SIG-M5 treated with dmso at 0.1 percent for 504 hours (cell line): ENCODE results near the gene SECTM1.

Experiments
- DNase-seq: peaks from one replicate; lab custom pipeline; 2025; ENCODE audit not compliant: unreplicated experiment; lab: John Stamatoyannopoulos, UW

Gene SECTM1

GRCh38 chr17:82283208-82283749 lies 50.3 kb downstream of the SECTM1 start:
- peak; percentile 51 for DNase-seq

DNA sequence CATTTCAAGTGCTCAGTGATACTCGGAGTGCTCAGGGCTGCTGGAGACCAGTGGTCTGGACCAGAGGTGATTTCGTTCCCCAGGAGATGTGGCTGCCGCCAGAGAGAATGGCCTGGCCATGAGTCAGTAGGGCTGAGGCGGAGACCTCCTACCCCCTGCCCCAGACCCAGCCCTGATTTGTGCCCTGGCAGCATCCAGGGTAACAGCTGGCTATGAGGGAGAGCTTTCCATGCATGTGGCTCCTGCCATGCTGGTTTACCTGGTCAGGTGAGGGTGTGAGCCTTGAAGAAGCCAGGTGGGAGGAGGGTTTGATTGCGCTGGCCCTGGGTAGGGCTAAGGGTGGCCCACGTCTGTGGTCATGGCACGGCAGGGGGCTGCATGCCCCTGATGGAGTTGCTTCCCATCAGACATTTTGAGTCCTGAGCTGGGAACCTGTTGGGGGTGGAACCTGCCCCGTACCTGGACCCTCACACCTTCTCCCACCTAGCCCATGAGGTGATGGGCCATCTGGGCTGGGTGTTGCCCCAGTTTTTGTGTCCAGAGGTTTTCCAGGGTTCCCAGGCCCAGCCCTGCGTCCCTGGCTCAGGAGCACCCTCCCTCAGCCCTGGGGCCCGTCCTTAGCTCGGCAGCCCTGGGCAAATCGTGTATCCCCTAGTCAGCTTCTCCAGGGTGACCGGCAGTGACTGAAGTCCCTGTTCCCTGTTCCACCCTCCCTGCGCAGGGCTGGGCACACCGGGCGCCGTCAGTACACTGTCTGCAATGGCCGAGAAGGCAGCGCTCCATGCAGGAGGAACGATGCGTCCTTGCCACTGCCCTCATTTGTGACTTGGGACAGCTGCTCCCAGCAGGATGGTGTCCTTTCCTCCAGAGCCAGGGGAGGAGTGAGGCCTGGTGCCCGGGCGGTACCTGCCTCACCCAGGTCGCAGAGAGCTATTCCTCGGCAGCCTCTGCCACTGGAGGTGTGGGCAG lies 51.0 kb downstream of the SECTM1 start:
- DNase-seq, result no peak

- DNase-seq, result no peak
Observed at GRCh38 chr17:82281502-82282238, 51.9 kb downstream of the SECTM1 start.

DNA sequence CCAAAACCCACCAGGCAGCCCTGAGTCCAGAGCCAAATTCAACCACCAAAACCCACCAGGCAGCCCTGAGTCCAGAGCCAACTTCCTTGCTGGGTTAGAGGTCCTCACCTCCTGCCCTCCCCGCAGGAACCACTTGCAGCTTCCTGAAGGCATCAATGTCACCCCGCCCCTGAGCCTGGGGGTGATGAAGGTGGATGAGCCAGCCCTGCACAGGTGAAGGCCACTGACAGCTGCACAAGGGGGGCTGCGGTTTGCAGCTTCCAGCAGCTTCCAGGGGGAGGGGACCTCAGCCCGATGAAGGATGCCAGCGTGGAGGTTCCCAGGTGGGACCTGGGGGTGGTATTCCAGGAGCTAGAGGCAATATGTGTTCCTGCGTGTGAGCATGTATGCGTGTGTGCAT lies 52.5 kb downstream of the SECTM1 start:
- no peak for DNase-seq

DNA sequence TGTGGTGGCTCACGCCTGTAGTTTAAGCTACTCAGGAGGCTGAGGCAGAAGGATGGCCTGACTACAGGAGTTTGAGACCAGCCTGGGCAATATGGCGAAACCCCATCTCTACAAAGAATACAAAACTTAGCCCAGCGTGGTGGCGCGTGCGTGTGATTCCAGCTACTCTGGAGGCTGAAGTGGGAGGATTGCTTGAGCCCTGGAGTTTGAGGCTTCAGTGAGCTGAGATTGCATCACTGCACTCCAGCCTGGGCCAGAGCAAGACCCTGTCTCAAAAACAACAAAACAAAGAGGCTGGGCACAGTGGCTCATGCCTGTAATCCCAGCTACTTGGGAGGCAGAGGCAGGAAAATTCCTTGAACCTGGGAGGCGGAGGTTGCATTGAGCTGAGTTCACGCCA lies 53.0 kb downstream of the SECTM1 start:
- DNase-seq, result no peak

- DNase-seq, result peak; percentile 75
Observed at GRCh38 chr17:82278786-82279391, 54.7 kb downstream of the SECTM1 start.

DNA sequence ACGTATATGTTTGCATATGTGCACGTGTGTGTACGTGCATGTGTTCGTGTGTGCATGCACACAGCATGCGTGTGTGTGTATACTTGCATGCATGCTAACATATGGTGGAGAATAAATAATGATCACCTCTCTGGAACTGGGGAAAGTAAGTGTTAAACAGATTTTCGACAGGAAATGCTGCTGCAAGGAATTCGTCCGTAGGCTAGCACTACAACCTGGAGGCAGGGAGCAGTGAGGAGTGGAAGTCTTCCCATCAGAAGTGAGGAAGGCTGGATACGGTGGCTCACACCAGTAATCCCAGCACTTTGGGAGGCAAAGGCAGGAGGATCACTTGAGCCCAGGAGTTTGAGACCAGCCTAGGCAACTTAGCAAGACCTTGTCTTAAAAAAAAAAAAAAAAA lies 55.3 kb downstream of the SECTM1 start:
- DNase-seq, result no peak

DNA sequence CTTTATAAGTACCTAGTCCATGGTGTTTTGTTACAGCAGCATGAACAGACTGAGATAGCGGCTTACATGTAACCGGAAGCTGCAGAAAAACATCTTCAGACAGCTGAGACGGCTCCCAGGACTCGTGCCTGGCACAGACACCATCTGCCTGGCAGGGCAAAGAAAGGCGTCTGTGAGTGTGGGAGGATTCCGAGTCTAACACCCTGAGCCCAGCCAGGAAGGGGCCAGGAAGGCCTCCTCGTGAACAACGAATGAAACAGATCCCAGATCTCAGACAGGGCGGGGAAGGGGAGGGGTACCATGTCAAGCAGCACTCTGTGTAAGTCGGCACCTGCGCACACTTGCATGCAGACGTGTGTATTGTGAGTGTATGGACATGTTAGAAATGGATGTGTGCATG lies 55.7 kb downstream of the SECTM1 start:
- no peak for DNase-seq

DNA sequence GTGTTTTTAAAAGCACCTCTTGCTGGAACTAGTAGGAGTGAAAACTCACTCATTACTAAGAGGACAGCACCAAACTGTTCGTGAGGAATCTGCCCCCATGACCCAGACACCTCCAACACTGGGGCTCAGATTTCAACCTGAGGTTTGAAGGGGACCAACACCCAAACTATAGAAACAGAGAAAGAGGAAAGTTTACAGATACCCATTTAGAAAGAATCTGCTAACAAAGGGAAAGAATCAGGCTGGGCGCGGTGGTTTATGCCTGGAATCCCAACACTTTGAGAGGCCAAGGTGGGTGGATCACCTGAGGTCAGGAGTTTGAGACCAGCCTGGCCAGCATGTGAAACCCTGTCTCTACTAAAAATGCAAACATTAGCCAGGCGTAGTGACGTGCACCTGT lies 56.6 kb downstream of the SECTM1 start:
- DNase-seq, result no peak

GRCh38 chr17:82275326-82275725 lies 58.2 kb downstream of the SECTM1 start:
- no peak for DNase-seq

DNA sequence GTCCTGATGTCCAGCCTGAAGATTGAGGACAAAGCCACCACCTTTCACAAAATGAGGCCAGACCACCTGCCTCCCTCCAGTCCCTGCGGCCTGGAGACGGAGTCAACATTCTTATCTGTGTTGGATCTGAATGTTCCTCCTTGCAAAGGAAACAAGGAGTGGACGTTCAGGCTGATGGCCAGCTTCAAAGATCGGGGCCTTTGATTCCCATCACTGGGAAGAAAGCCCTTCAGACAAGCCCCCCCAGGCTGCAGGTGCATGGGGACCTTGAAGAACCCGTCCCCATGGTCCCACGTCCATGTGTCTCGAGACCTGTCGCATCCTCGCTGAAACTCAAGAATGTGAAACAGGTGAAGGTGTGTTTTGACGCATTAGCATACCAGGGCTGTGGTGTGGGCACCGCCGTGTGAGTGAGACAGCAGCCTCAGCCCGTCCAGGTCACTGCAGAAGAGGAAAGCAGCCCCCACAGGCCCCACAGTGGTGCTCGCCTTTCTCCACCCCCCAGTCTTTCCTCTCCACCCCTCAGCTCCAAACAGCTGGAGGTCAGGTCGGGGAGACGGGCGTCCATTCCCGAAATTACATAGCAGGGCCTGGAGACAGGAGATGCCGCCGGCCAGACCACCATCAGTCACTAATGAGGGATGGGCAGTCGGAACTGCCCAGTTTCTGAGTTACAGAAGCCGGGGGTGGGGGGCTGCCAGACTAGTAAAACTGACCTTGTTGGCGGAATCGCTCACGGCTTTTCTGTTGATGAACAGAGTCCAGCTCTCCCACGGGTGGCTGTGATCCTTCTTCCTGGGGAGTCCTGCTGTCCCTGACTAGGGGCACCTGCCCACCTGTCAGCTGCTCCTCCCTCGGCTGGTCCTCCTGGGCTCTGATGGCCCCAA lies 59.2 kb downstream of the SECTM1 start:
- DNase-seq, result no peak

DNA sequence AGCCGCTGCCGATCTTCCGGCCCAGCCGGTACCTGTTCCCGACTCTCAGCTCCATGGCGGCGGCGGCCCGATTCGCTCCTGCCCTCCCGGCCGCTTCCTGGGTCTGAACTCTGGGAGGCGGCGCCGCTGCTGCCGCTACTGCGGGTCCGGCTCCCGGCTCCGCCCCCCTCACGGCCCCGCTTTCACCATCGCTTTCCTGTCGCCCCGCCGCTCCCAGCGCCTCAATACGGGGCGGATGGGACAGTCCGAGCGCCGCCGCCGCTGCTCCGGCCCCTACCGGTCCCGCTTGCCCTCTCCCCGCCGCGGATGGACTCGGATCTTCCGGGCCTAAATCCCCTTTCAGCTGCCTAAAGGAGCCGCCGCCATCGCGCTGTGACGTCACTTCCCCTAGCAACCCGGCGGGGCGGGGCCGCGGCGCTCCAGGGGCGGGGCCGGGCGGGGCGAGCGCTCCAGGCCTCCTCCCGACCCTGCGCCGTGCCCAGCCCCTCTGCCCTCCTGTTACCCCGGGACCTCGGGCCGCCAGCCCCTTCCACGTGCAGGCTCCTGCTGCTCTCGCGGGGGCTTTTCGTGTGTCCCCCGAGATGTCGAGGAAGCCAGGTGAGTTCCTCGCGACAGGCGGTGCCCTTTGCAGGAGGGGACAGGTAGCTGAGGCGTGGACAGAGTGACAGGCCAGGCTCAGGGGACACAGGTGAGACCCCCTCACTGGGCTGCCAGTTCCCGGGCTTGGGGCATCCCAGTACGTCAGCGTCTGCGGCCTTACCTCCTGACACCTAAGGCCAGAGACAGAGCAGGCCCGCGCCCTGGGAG lies 60.0 kb downstream of the SECTM1 start, which contains the start of gene CSNK1D:
Gene CSNK1D (minus strand): TSS at position 374 of the 807 bp plus-strand sequence. CDS start 319 bp downstream, at position 55.
- peak; percentile 89 for DNase-seq

GRCh38 chr17:82272495-82273326 lies 60.9 kb downstream of the SECTM1 start:
- no peak for DNase-seq

GRCh38 chr17:82271401-82271800 lies 62.2 kb downstream of the SECTM1 start:
- DNase-seq, result no peak
